ENCODE results near the gene ADAMTS17. TPM values are rescaled to one million over a fixed set of nuclear protein-coding genes. Genes with fewer than 3 reads are reported as not detected.

ADAMTS17 gene
- total RNA-seq, 1 experiment from 2014 or later: 3.2 TPM

DNA sequence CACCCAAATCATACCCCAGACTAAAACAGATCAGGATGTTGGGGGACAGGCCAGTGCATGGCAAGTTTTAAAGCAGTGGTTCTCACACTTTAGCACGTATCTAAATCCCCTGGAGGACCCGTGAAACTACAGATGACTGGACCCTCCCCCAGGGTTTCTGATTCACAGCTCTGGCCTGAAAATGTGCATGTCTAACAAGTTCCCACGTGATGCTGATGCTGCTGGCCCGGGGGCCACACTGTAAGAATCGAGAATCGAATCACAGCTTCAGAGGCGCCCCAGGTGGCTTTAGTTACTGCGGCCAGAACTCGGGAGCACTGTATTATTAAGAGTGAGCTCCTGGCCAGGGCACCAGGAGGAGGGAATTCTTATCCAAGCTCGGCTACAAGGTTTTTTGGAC lies 11.6 kb downstream of the ADAMTS17 start:
- Histone ChIP-seq H3K9me3 (ENCODE audit: insufficient read depth, low read depth) (no peaks in the 10 kb centered on the region), H3K4me1 (replicated peaks; ENCODE audit: insufficient read depth) (no peaks in the 10 kb centered on the region), H3K79me2 (ENCODE audit: low read depth) (no peaks in the 10 kb centered on the region), H3K4me3 (no peak overlapping the region), H3K27ac (no peak overlapping the region), H3K9me2 (ENCODE audit: insufficient read depth) (no peaks in the 10 kb centered on the region), H3F3A (ENCODE audit: insufficient read depth, low read depth) (no peaks in the 10 kb centered on the region), H3K27me3 (ENCODE audit: insufficient read depth, low read depth) (no peaks in the 10 kb centered on the region), H3K36me3 (ENCODE audit: low read depth) (no peaks in the 10 kb centered on the region), H3K4me2 (no peak overlapping the region), H2AFZ (no peak overlapping the region), H4K20me1 (ENCODE audit: insufficient read depth) (no peaks in the 10 kb centered on the region)
- intact Hi-C loops (cut with micrococcal nuclease; ENCODE audit: unreplicated experiment): no loop called here
- no TSS peak for BruUV-seq (replicated peaks)
- ChIA-PET CTCF (no interaction called here), POLR2A (ENCODE audit: unreplicated experiment) (no interaction called here)
- TF ChIP-seq, protein P1, sequence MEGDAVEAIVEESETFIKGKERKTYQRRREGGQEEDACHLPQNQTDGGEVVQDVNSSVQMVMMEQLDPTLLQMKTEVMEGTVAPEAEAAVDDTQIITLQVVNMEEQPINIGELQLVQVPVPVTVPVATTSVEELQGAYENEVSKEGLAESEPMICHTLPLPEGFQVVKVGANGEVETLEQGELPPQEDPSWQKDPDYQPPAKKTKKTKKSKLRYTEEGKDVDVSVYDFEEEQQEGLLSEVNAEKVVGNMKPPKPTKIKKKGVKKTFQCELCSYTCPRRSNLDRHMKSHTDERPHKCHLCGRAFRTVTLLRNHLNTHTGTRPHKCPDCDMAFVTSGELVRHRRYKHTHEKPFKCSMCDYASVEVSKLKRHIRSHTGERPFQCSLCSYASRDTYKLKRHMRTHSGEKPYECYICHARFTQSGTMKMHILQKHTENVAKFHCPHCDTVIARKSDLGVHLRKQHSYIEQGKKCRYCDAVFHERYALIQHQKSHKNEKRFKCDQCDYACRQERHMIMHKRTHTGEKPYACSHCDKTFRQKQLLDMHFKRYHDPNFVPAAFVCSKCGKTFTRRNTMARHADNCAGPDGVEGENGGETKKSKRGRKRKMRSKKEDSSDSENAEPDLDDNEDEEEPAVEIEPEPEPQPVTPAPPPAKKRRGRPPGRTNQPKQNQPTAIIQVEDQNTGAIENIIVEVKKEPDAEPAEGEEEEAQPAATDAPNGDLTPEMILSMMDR (conservative IDR thresholded peaks at IDR 0.05): no peak
- no peak for TF ChIP-seq EZH2 (IDR thresholded peaks at IDR 0.05; ENCODE audit: low read depth)
- no peak for DNase-seq

DNA sequence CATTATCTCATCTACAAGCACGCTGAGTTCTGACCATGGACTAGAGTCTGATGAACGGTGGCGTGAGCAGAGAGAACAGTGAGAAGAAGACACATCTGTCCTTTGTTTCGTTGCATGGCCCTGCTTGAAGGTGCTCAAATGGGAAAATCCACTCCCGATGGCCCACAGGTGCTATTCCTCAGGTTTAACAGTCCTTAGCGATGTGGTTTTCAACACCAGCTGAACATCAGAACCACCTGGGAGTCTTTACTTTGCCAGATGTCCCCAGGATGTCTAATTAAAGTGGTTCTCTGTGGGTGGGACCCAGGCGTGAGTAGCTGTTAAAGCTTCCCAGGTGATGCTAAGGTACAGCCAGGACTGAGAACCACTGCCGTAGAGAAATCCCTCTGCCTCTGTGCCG lies 13.0 kb downstream of the ADAMTS17 start:
- H3K4me2 ChIP-seq: no peak overlapping the region
- no peaks in the 10 kb centered on the region for H3K79me2 ChIP-seq (ENCODE audit: low read depth)
- CTCF ChIA-PET: no interaction called here
- H3K4me1 ChIP-seq (replicated peaks; ENCODE audit: insufficient read depth): no peaks in the 10 kb centered on the region
- H3K4me3 ChIP-seq: no peak overlapping the region
- intact Hi-C loops (cut with micrococcal nuclease; ENCODE audit: unreplicated experiment): no loop called here
- H3K9me3 ChIP-seq (ENCODE audit: insufficient read depth, low read depth): no peaks in the 10 kb centered on the region
- H2AFZ ChIP-seq: no peak overlapping the region
- no TSS peak for BruUV-seq (replicated peaks)
- H4K20me1 ChIP-seq (ENCODE audit: insufficient read depth): no peaks in the 10 kb centered on the region
- no peaks in the 10 kb centered on the region for H3K9me2 ChIP-seq (ENCODE audit: insufficient read depth)
- no peaks in the 10 kb centered on the region for H3F3A ChIP-seq (ENCODE audit: insufficient read depth, low read depth)
- POLR2A ChIA-PET (ENCODE audit: unreplicated experiment): no interaction called here
- no peak overlapping the region for H3K27ac ChIP-seq
- H3K27me3 ChIP-seq (ENCODE audit: insufficient read depth, low read depth): no peaks in the 10 kb centered on the region
- DNase-seq: no peak
- H3K36me3 ChIP-seq (ENCODE audit: low read depth): no peaks in the 10 kb centered on the region
- no peak for TF ChIP-seq EZH2 (IDR thresholded peaks at IDR 0.05; ENCODE audit: low read depth)
- TF ChIP-seq, protein P1 (conservative IDR thresholded peaks at IDR 0.05): no peak

DNA sequence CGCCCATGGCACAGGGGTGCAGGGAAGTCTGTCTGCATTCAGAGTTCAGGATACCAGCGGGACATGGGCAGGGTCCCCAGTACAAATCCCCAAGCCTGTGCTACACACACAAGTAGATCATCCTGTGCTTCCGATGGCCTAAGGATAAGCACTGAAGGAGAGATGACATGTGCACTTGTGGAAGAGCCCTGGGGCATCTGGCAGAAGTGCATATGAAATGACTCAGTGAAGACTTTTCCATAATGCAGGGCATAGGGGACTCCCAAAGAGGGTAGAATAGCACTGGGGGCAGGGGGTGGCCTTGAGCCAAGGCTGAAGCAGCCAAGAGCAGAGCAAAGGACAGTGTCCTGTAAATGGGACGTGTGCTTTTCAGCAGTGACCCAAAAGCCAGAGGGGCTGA lies 22.9 kb downstream of the ADAMTS17 start:
- H3K27ac ChIP-seq: no peak overlapping the region
- TF ChIP-seq, protein P1 (conservative IDR thresholded peaks at IDR 0.05): no peak
- TF ChIP-seq EZH2 (IDR thresholded peaks at IDR 0.05; ENCODE audit: low read depth): no peak
- no peaks in the 10 kb centered on the region for H3K4me1 ChIP-seq (replicated peaks; ENCODE audit: insufficient read depth)
- no peaks in the 10 kb centered on the region; the same call in 1 of the 2 replicates for H3K9me2 ChIP-seq (ENCODE audit: insufficient read depth)
- no peaks in the 10 kb centered on the region for H4K20me1 ChIP-seq (ENCODE audit: insufficient read depth)
- no peaks in the 10 kb centered on the region for H3F3A ChIP-seq (ENCODE audit: insufficient read depth, low read depth)
- no peak overlapping the region for H2AFZ ChIP-seq
- POLR2A ChIA-PET (ENCODE audit: unreplicated experiment): no interaction called here
- no peak overlapping the region for H3K4me3 ChIP-seq
- CTCF ChIA-PET: no interaction called here
- DNase-seq: no peak
- intact Hi-C loops (cut with micrococcal nuclease; ENCODE audit: unreplicated experiment): no loop called here
- H3K36me3 ChIP-seq (ENCODE audit: low read depth): no peaks in the 10 kb centered on the region
- no peaks in the 10 kb centered on the region for H3K9me3 ChIP-seq (ENCODE audit: insufficient read depth, low read depth)
- no peak overlapping the region for H3K4me2 ChIP-seq
- BruUV-seq (replicated peaks): no TSS peak
- no peaks in the 10 kb centered on the region for H3K27me3 ChIP-seq (ENCODE audit: insufficient read depth, low read depth)
- no peaks in the 10 kb centered on the region for H3K79me2 ChIP-seq (ENCODE audit: low read depth)
